ENCODE measurements around the gene NDUFAF7.
"Not testable (repeated sequence)": the region's sequence is repeated elsewhere in the genome, so short reads cannot be mapped to it uniquely, and the experiment has no call there.

Gene NDUFAF7

DNA sequence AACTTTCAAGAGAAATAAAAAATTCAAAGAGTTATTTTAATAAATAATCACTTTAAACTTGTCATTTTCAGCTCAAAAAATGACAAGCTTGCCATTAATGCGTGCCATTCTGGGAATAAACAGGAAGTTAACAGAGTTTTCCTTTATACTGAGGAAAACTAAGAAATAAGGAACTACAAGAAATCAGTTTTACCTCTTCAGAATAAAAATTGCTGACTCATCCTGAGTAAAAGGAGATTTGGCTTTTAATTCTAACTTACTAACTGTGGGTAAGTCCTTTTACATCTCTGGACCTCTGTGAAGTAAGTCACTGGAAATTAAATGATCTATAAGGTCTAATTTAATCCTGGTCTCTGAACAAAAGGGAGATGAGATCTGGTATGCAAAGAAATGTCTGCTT is 16.2 kb upstream of the NDUFAF7 start:
- no peak for DNase-seq

DNA sequence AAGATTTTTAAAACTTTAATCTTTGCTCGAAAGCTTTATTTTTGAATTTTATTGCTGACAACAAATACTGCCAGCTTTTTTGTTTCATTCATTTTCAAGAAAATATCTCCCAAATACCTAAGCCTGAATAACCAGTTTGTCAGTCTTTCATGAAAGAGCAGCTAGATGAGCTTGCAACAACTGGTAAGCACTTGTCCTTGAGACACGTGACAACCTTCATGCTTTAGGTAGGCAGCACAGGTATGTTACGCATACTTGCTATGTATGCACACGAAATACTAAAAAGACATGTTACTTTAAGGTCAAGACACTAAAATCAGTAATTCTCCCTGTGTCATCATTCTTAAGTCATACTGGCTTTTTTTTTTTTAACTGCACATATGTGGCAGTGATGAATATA is 12.4 kb upstream of the NDUFAF7 start:
- DNase-seq = no peak

DNA sequence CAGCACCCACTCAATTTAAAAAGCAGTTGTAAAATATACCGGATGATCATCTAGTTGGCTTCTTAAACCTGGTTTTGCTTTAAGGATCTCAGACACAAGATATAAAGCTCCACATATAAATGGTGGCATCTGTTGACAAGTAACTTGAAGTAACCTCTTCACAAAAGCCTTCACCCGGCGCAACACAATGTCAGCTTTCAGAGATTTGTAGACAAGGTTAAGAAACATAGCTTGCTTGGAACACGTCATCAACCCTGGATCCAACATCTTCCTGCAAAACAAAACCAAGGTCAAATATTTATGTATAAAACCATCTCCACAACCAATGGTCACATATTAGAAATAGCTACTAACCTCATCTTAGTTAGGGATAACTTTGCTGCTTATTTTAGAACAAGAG is 8.3 kb upstream of the NDUFAF7 start:
- DNase-seq = no peak

- no peak for DNase-seq
These were observed 7.4 kb upstream of the NDUFAF7 start for GRCh38 chr2:37224063-37224462.

GRCh38 chr2:37225129-37225528 is 6.3 kb upstream of the NDUFAF7 start:
- not testable (repeated sequence) for DNase-seq

GRCh38 chr2:37226863-37227262 is 4.6 kb upstream of the NDUFAF7 start:
- DNase-seq = no peak

DNA sequence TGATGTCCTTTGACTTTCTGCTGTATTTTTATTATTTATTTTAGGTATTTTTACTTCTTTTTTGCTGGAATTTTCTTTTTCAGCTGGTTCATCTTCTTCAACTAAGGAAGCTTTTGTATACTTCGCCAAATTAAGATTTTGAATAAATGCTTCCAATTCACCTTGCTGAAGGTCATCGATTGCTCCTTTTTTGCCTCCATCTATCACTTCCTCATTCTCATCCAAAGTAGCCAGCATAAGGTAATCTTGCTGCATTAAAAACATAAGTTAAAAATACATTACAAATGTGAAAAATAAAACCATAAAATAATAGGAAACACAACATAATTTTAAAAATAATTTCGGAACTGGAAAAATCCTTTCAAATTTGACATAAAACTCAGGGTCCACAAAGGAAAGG is 2.7 kb upstream of the NDUFAF7 start:
- DNase-seq = no peak

DNA sequence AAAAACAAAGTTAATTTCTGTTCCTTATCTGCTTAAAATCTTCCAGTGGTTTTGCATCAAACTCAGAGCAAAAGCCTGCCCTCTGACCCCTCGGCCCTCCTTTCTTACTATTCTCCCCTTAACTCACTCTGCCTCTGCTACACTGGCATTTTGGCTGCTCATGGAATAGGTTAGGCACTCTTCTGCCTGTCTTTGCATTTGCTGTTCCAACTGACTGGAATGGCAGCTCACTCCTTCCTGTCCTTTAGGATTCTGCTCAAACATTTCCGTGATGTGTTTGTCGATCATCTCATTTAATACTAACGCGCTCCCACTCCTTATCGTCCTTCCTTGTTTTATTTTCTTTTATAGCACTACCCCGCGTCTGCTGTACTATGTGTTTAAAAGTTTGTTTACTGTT is 877 bp upstream of the NDUFAF7 start:
- no peak for DNase-seq

DNA sequence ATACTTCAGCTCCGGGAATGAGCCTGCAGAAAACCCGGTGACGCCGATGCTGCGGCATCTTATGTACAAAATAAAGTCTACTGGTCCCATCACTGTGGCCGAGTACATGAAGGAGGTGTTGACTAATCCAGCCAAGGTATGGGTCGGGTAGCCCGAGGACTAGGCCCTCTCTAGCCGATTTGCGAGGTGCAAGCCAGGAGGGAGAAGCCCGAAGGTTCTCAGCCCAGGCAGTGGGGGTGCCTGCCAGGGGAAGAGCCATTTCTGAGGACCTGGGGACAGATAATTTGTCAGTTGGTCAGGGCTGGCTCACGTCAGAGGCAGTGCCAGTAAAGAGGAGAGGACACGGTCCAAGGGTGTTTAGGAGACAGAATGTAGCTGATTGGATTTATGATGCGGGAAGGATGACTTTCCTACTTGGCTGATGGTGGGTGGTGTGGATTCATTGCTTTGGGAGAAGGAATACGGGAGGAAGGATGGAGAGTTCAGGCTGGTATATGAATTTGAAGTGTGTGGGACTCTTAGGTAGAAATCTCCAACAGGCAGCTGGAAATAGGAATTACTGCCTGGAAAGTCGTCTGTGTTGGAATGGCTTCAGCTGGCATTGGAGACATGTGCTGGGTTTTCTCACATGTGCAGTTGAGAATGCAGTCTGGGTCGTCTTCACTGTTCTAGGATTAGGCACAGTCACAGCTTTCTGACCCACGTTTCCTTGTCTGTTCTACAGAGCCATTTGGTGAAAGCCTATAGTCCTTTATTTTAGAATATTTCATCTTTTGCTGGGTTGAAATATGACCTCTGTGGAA is 874 bp downstream of the NDUFAF7 start:
- peak in 1 of 6 experiments; percentile 26 for DNase-seq

- DNase-seq = peak in 2 of 6 experiments; percentile 25 to 38
These were observed 12.0 kb downstream of the NDUFAF7 start for GRCh38 chr2:37243435-37243834.

DNA sequence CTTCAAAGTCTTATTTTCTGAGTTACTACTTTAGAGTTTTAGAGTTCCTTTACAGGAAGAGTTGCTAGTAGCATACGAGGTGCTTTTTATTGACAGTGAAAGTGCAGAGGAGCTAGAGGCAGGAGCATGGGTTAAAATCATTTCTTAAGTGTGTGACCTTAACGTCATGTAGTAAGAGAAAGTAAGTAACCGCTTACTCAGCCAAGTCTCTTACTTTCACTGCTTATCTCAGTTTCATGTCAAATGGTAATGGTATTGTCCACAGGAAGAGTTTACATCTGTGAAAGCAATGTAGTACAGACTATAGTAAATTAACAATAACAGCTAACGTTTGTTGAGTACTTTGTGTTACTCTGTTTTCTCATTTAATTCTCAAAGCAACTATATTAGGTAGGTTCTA is 12.6 kb downstream of the NDUFAF7 start:
- DNase-seq = peak in 1 of 6 experiments; percentile 7

DNA sequence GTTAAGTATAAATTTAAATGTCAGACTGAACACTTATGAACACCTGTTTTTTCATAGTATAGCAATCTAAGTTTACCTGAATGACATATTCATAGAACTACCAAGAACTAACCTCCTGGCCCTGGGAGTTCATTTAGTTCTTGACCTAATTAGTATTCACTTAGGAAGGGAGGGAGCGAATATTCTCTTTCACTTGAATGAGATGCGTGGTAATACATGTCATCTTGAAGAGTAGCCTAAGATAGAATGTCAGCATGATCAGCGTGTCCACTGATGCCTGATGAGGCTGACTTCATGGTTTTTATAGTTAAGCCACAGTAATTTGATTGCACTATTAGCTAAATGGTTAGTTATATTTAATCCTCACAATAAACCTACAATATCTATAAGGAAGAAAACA is 13.3 kb downstream of the NDUFAF7 start:
- no peak for DNase-seq

DNA sequence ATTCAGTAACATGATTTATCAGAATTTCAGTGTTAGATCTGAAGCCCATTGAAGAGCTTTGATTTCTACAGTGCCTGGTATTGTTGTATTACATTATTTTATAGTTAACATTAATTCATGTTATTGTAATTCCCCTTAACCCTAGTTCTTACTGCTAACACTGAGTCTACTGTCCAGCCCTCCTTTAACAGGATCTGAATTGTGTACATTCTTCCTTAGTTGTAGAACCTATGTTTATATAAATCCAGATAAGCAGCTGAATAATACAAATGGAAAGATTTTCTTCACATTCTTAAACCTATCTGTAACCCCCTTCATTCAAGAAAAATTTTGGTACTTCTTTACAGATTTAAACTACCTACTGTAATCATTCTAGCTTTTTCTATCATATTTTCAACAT is 14.7 kb downstream of the NDUFAF7 start:
- no peak for DNase-seq

DNA sequence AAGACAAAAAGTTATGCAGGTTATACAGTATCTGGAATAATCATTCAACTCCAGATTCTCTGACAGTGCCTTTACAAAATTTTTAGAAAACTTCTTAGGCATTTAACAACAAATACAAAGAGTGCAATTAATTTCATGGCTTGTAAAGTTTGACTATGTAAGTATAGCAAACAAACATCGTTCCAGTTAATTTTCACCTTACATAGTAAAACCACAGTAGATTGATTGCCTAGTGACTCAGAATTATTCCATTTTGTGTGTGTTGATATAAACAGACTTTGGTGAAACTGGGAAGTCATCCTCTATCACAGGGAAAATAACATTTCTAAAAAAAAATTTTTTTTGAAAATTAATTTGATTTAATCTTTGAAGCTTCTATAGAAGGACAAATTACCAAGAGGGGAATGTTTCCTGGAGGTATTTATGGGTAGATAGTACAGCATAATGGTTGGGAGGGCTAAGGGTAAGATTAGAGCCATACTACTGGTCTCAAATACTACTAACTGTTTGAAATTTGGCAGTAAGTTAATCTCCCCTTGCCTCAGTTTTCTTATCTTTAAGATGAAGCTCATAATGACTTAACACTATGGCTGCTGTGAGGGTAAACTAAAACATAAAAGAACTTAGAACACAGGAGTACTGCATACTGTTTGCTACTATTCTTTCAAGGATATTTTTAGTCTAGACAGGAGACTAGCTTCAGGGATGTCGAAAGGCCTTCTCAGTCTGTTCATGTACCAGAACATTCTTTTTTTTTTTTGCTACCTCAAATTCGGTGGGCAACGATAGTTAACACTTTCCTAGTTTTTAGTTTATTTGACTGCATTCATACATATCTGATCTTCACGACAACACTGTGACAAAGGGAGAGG is 19.6 kb downstream of the NDUFAF7 start:
- no peak for DNase-seq

- DNase-seq = no peak
These were observed 31.1 kb downstream of the NDUFAF7 start for GRCh38 chr2:37262522-37262921.

GRCh38 chr2:37263839-37264238 is 32.4 kb downstream of the NDUFAF7 start:
- DNase-seq = no peak

DNA sequence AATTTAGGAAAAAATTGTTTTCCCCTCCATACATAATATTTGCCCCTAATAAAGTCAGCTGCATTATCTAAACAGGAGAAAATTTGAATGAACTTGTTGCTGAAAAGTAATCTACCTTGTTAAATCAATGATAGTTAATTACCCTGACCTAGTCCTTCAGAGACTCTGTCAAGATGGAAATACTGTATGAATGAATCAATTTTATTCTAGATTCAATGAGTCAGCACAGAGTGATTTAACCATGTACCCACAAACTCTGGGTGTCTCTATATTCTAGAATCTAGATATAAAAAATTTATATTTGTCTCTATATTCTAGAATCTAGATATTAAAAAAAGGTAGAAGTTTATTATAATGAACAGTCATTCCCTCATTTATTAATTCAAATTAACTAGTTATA is 36.2 kb downstream of the NDUFAF7 start:
- DNase-seq = no peak

DNA sequence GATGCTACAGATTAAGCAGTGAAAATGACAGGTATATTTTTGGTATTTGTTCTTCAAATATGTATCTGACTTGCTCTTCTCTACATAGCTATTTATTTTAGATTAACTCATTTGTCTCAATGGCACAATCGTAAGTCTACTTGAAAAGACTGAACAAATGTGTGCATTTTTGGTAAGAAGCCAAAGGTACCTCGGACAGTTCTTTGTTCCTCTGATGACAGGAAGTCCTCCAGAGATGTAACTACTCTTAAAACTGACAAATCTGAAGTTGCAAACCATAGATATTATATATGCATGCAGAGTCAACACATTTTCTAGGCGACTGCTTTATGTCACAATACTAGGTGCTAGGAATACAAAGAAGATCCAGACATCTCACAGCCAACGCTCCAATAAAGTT is 36.7 kb downstream of the NDUFAF7 start:
- DNase-seq = no peak

DNA sequence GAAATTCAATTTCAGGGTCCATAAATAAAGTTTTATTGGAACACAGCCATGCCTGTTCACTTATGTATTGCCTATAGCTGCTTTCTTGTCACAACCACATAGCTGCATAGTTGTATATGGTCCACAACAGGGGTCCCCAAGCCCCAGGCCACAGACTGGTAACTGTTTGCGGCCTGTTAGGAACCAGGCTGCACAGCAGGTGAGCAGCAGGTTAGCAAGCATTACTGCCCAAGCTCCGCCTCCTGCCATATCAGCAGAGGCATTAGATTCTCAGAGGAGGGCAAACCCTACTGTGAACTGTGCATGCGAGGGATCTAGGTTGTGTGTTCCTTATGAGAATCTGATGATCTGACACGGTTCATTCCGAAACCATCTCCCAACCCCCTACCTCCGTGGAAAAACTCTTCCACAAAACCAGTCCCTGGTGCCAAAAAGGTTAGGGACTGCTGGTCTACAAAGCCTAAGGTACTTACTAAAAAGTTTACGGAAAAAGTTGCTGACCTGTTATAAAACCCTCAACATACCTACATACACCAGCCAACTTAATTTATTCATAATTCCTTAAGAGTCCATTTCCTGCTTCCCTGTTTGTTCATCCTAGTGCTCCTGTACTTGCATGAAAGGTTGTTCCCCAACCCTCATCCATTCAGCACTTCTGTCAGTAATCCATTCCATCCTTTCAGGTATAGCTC is 40.1 kb downstream of the NDUFAF7 start:
- no peak for DNase-seq

GRCh38 chr2:37274359-37274965 is 43.0 kb downstream of the NDUFAF7 start:
- DNase-seq = no peak

- DNase-seq = no peak
These were observed 44.8 kb downstream of the NDUFAF7 start for GRCh38 chr2:37276291-37276690.

DNA sequence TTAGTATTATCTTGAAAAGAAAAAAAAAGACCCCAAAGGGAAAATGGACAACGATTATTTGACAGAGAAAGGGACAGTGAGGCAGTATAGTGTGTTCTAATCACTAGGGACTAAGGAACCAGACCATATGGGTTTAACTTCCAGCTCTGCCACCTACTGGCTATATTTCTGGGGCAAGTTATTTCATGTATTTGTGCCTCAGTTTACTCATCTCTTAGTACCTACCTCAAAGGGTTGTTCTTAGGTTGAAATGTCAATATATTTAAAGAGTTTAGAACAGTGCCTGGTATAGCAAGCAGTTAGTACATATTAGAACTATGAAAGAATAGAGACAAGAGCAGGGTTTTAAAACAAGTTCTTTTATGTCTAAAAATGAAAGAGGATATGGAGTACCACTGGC is 50.5 kb downstream of the NDUFAF7 start:
- no peak for DNase-seq

DNA sequence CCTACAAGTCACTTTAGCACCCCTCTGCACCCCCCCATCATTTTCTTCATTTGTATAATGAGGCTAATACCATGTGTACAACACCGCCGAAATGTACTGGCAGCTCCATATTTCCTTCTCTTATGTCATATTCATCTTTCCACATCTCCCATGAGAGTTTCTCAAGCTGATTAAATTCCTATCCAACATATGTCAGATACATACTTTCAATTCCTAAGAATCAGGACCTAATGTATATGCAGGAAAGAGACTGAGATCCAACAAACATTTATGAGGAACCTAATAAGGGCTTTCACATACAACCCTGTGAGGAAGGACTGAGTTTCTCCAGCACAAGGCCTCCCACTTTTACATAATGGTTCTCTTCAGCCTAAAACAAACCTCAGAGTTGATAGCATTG is 51.3 kb downstream of the NDUFAF7 start:
- DNase-seq = no peak
